Peyer's patch (tissue), 4 donors: Measurements from ENCODE around the gene CDK5RAP3. TPM values are rescaled to one million over a fixed set of nuclear protein-coding genes. Genes with fewer than 3 reads are reported as not detected.

Experiments
- DNase-seq, 3 donors: peaks; one replicate each; pipeline ENCODE4 v3.0.0-alpha.2; 2017 to 2019
- H3K27ac ChIP-seq, 4 donors: fragments of 200-600 bp; sonication (generic); one replicate each; pipeline ENCODE4 v1.5.1; 2016 to 2019
- H3K27me3 ChIP-seq, 2 donors: fragments of 200-600 bp; sonication (generic); one replicate each; pipeline ENCODE4 v1.5.1; 2019
- H3K36me3 ChIP-seq, 3 donors: fragments of 200-600 bp; sonication (generic); one replicate each; pipeline ENCODE4 v1.5.1; 2016 to 2019
- H3K4me1 ChIP-seq, 4 donors: fragments of 200-600 bp; sonication (generic); one replicate each; pipeline ENCODE4 v1.5.1; 2016 to 2019
- H3K4me3 ChIP-seq, 4 donors: fragments of 200-600 bp; sonication (generic); 1 replicate in 3 of 4; 2 replicates in 1 of 4; pipeline ENCODE4 v1.5.1; 2016 to 2019; ENCODE audit warnings: mild to moderate bottlenecking in 1 of 4
- H3K9me3 ChIP-seq, 4 donors: fragments of 200-600 bp; sonication (generic); one replicate each; pipeline ENCODE4 v1.5.1; 2016 to 2019; ENCODE audit warnings: mild to moderate bottlenecking in 1 of 4
- POLR2A ChIP-seq, 2 donors: fragments of 450-650 bp; IDR thresholded peaks; one replicate each; pipeline ENCODE4 v1.5.1; 2017; ENCODE audit warnings: antibody characterized with exemption in 2 of 2, mild to moderate bottlenecking in 2 of 2, moderate library complexity in 2 of 2
- total RNA-seq, 4 donors: library from RNA; depleted of rRNA; stranded (reverse); fragments of >200 nt; gene quantifications; one replicate each; pipeline ENCODE4 v1.1.0, GENCODE V29; 2016
- TF ChIP-seq, protein P1 (sequence below), 6 experiments: fragments of 450-650 bp in 4 of 6; fragments of 200-600 bp in 2 of 6; sonication (generic) in 1 of 6; IDR thresholded peaks; one replicate each; pipeline ENCODE4 v1.5.1; 2017 to 2019; ENCODE audit warnings: antibody characterized with exemption in 6 of 6, mild to moderate bottlenecking in 3 of 6, moderate library complexity in 1 of 6

Gene CDK5RAP3
- total RNA-seq, 4 donors from 2014 or later, result 198 to 1,062 (median 553) TPM

DNA sequence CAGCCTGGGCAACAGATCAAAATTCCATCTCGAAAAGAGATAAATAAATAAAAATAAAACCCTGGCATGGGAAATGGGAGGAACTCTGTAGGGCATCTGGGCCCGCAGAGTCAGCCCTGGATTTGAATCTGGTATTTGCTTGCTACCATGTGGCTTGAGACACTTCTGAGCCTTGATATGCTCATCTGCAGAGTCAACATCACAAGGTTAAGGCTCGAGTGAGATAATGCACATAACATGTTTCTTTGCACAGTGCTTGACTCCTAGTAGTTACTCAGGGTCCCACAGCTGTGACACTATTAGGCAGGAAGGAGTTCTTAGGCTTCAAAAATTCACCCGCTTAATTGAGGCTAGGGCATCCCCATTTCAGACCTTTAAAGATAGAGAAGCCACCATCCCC, 21.3 kb downstream of the CDK5RAP3 start:
- H3K27me3 ChIP-seq, result no peaks in the 10 kb centered on the region
- H3K27ac ChIP-seq, result no peak overlapping the region
- no peaks in the 10 kb centered on the region for H3K4me1 ChIP-seq
- no peaks in the 10 kb centered on the region for H3K36me3 ChIP-seq
- no peak overlapping the region for H3K4me3 ChIP-seq
- DNase-seq, result no peak
- no peak for TF ChIP-seq POLR2A (IDR thresholded peaks at IDR 0.05)
- TF ChIP-seq, protein P1, sequence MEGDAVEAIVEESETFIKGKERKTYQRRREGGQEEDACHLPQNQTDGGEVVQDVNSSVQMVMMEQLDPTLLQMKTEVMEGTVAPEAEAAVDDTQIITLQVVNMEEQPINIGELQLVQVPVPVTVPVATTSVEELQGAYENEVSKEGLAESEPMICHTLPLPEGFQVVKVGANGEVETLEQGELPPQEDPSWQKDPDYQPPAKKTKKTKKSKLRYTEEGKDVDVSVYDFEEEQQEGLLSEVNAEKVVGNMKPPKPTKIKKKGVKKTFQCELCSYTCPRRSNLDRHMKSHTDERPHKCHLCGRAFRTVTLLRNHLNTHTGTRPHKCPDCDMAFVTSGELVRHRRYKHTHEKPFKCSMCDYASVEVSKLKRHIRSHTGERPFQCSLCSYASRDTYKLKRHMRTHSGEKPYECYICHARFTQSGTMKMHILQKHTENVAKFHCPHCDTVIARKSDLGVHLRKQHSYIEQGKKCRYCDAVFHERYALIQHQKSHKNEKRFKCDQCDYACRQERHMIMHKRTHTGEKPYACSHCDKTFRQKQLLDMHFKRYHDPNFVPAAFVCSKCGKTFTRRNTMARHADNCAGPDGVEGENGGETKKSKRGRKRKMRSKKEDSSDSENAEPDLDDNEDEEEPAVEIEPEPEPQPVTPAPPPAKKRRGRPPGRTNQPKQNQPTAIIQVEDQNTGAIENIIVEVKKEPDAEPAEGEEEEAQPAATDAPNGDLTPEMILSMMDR (IDR thresholded peaks at IDR 0.05), result no peak
- no peaks in the 10 kb centered on the region for H3K9me3 ChIP-seq

DNA sequence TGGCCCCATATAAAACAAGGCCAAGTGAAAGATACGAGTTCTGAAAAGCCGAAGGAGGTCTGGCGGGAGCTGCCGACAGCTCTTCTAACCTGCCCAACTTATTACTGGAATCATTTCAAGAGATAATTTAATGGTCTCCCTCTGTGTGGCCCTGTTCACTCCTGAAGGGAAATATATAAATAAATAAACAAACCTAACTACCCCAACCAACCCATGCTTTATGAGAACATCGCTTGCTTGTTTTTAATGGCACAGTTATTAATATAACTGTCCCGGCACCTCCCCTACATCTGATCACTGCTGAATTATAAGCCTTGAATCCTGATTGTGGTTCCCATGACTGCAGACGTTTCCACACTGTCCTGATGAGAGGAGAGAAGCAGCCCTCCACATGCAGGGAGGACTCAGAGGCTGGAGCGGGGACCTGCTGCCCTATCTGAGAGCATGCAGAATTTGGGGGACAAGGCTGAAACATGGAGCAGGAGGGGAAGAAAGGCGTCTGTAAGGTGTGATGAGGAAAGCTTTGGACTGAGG, 22.2 kb downstream of the CDK5RAP3 start:
- Histone ChIP-seq H3K36me3 (no peaks in the 10 kb centered on the region), H3K27me3 (no peaks in the 10 kb centered on the region), H3K4me3 (no peak overlapping the region), H3K27ac (no peak overlapping the region), H3K9me3 (no peaks in the 10 kb centered on the region), H3K4me1 (no peaks in the 10 kb centered on the region)
- TF ChIP-seq, protein P1 (IDR thresholded peaks at IDR 0.05), result no peak
- no peak for TF ChIP-seq POLR2A (IDR thresholded peaks at IDR 0.05)
- no peak for DNase-seq

DNA sequence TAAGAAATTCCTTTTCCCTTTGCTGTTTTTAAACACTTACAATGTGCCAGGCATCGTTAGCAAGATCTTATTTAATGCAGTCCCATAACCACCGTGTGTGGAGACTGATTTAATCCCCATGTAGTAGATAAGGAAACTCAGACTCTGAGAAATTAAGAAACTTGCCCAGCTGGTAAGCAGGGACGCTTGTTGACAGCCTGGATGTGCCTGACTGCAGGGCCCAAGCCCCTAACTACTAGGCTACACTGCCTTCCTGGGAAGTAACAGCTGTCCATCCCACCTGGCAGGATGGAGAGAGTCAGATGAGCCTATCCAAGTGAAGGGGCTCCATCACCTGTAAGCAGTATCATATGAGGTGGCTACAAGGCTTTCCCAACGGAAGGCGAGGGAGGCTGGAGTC, 23.1 kb downstream of the CDK5RAP3 start:
- Histone ChIP-seq H3K9me3 (no peaks in the 10 kb centered on the region), H3K4me1 (no peaks in the 10 kb centered on the region), H3K4me3 (no peak overlapping the region), H3K27ac (no peak overlapping the region), H3K36me3 (no peaks in the 10 kb centered on the region), H3K27me3 (no peaks in the 10 kb centered on the region)
- TF ChIP-seq POLR2A (IDR thresholded peaks at IDR 0.05), result no peak
- TF ChIP-seq, protein P1 (IDR thresholded peaks at IDR 0.05), result no peak
- no peak for DNase-seq

DNA sequence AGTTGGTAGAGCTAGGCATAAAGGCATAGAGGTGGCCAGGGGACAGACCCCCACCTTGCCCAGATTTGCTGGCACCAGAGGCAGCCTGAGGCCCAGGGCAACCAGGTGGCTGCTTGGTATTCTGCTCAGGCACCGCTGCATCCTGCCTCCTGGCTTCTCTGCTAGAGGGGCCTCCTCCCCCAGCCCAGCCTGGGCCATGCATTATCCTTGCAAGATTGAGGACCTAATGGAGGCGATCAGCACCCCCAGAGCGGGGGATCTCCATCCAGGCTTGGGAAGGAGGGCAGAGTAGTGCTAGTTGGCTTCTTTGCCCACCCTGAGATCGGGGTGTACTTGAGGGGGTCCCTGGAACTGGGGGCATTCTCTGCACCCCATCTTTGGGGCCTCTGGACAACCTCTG, 23.8 kb downstream of the CDK5RAP3 start:
- Histone ChIP-seq H3K36me3 (no peaks in the 10 kb centered on the region), H3K9me3 (no peaks in the 10 kb centered on the region), H3K4me1 (no peaks in the 10 kb centered on the region), H3K27ac (no peak overlapping the region), H3K4me3 (no peak overlapping the region), H3K27me3 (no peaks in the 10 kb centered on the region)
- TF ChIP-seq, protein P1 (IDR thresholded peaks at IDR 0.05), result no peak
- TF ChIP-seq POLR2A (IDR thresholded peaks at IDR 0.05), result no peak
- DNase-seq, result no peak

DNA sequence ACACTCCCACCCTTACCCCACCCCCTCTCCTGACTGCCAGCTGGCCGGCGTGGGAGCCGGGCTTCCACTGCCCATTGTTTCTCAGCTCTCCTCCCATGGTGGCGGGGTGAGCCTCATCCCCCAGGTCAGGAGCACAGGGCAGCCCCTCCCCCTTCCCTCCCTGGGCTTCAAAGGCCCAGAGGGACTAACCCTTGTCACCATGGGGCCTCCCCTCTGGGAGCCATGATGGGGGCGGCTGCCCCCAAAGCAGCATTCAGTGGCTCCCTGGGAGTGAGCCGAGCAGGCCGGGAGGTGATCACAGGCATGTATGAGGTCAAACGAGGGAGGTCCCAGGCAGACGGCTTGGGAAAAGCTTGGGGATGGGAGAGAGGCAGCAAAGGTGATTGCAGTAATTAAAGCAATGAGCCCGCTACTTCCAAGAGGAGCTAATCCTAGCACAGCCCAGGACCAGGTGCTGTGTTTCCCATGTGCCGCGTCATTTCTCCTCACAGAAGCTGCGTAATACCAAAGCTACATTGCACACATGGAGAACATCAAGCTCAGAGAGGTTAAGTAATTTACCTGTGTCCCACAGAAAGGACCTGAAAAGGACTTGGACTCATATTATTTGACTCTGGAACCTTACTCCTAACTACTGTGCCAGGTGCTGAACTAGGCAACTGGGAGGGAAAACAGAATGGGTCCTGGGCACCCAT, 24.5 kb downstream of the CDK5RAP3 start:
- no peak for DNase-seq
- Histone ChIP-seq H3K27me3 (no peaks in the 10 kb centered on the region), H3K4me3 (no peak overlapping the region), H3K4me1 (no peaks in the 10 kb centered on the region), H3K9me3 (no peaks in the 10 kb centered on the region), H3K36me3 (no peaks in the 10 kb centered on the region), H3K27ac (no peak overlapping the region)
- TF ChIP-seq, protein P1 (IDR thresholded peaks at IDR 0.05), result no peak
- TF ChIP-seq POLR2A (IDR thresholded peaks at IDR 0.05), result no peak
